ENCODE measurements around the gene EZH2. TPM values are rescaled to one million over a fixed set of nuclear protein-coding genes. Genes with fewer than 3 reads are reported as not detected.

Gene EZH2
- total and polyA plus RNA-seq, 4 donors = 2.0 to 21.3 (median 2.5) TPM

DNA sequence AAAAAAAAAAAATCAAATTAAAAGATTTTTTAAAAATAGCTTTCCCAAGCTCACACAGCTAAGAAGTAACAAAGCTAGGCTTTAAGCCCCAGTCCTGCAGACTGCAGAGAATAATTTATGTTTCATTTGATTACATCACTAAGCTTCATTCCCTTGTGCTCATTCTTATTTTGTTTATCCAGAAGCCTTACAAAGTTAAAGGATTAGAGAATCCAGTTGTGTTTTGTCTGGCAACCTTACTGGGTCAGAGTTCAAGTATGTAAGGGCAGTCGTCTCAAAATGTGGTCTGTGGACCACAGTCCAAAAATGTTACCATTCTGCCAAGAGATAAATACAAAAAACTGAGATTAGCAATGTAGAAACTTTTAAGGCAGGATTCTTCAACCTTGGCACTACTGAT is 32.1 kb upstream of the EZH2 start (continued):
- TF ChIP-seq MAX (IDR thresholded peaks at IDR 0.05) (no peak), YY1 (IDR thresholded peaks at IDR 0.05) (no peak)

DNA sequence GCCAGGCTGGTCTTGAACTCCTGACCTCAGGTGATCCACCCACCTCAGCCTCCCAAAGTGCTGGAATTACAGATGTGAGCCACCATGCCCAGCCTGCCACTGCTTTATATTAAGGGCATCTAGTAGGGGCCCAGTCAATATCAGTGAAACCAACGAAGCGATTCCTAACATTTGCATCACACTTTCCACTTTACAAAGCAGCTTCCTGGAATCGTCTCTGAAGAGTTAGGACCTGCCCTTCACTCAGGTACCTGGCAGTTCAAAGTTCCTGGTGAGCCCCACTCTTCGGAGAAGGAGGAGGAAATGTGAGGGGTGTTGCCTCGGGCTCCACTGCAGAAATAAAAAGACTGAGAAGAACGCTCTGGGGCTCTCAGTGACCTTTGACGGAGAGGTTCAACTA is 31.1 kb upstream of the EZH2 start:
- Histone ChIP-seq H3K9me3 (ENCODE audit: control insufficient read depth in 4 of 4, low read length in 3 of 4) (no peaks in the 10 kb centered on the region), H3K36me3 (ENCODE audit: control insufficient read depth in 4 of 4, insufficient read depth in 3 of 4, low read depth in 1 of 4, low read length in 3 of 4) (no peaks in the 10 kb centered on the region), H3K27me3 (ENCODE audit: control insufficient read depth in 4 of 4, insufficient read depth in 4 of 4, low read length in 3 of 4) (no peaks in the 10 kb centered on the region), H3K4me3 (ENCODE audit: low read depth in 1 of 3, low read length in 3 of 3) (no peak overlapping the region), H3K4me1 (ENCODE audit: control insufficient read depth in 4 of 4, insufficient read depth in 4 of 4, low read length in 3 of 4) (no peaks in the 10 kb centered on the region), H3K9ac (ENCODE audit: low read depth in 1 of 2, low read length in 2 of 2) (no peak overlapping the region), H3K27ac (ENCODE audit: low read depth in 1 of 2, low read length in 2 of 2) (no peak overlapping the region)
- no peak for DNase-seq (ENCODE audit: low spot score)
- TF ChIP-seq YY1 (IDR thresholded peaks at IDR 0.05) (no peak), JUND (IDR thresholded peaks at IDR 0.05) (no peak), TAF1 (conservative IDR thresholded peaks at IDR 0.05) (no peak), FOXA1 (IDR thresholded peaks at IDR 0.05) (no peak), HNF4A (conservative IDR thresholded peaks at IDR 0.05) (no peak), EGR1 (IDR thresholded peaks at IDR 0.05; ENCODE audit: low read depth in 2 of 2) (no peak), FOXA2 (IDR thresholded peaks at IDR 0.05) (no peak), REST (IDR thresholded peaks at IDR 0.05) (no peak), ATF3 (IDR thresholded peaks at IDR 0.05) (no peak), GABPA (IDR thresholded peaks at IDR 0.05 in 1 of 2, conservative IDR thresholded peaks at IDR 0.05 in 1 of 2) (no peak), SP1 (IDR thresholded peaks at IDR 0.05) (no peak), HNF4G (IDR thresholded peaks at IDR 0.05) (no peak), NR2F2 (IDR thresholded peaks at IDR 0.05) (no peak)
- TF ChIP-seq, protein P1, sequence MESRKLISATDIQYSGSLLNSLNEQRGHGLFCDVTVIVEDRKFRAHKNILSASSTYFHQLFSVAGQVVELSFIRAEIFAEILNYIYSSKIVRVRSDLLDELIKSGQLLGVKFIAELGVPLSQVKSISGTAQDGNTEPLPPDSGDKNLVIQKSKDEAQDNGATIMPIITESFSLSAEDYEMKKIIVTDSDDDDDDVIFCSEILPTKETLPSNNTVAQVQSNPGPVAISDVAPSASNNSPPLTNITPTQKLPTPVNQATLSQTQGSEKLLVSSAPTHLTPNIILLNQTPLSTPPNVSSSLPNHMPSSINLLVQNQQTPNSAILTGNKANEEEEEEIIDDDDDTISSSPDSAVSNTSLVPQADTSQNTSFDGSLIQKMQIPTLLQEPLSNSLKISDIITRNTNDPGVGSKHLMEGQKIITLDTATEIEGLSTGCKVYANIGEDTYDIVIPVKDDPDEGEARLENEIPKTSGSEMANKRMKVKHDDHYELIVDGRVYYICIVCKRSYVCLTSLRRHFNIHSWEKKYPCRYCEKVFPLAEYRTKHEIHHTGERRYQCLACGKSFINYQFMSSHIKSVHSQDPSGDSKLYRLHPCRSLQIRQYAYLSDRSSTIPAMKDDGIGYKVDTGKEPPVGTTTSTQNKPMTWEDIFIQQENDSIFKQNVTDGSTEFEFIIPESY (IDR thresholded peaks at IDR 0.05) = no peak
- 86% methylated on average over 7 of the region's 7 CpGs for WGBS

GRCh38 chr7:148914208-148914777 is 30.2 kb upstream of the EZH2 start:
- 88% methylated on average over 10 of the region's 10 CpGs for WGBS
- Histone ChIP-seq H3K27me3 (ENCODE audit: control insufficient read depth in 4 of 4, insufficient read depth in 4 of 4, low read length in 3 of 4) (no peaks in the 10 kb centered on the region), H3K9ac (ENCODE audit: low read depth in 1 of 2, low read length in 2 of 2) (no peak overlapping the region), H3K4me3 (ENCODE audit: low read depth in 1 of 3, low read length in 3 of 3) (no peak overlapping the region), H3K4me1 (ENCODE audit: control insufficient read depth in 4 of 4, insufficient read depth in 4 of 4, low read length in 3 of 4) (no peaks in the 10 kb centered on the region), H3K9me3 (ENCODE audit: control insufficient read depth in 4 of 4, low read length in 3 of 4) (no peaks in the 10 kb centered on the region), H3K27ac (ENCODE audit: low read depth in 1 of 2, low read length in 2 of 2) (no peak overlapping the region), H3K36me3 (ENCODE audit: control insufficient read depth in 4 of 4, insufficient read depth in 3 of 4, low read depth in 1 of 4, low read length in 3 of 4) (no peaks in the 10 kb centered on the region)
- TF ChIP-seq CTCF (IDR thresholded peaks at IDR 0.05; ENCODE audit: low read depth, low read length, missing input control) (no peak), RAD21 (IDR thresholded peaks at IDR 0.05) (no peak), MAX (IDR thresholded peaks at IDR 0.05) (no peak), HNF4G (IDR thresholded peaks at IDR 0.05) (no peak), NR2F2 (IDR thresholded peaks at IDR 0.05) (no peak), ATF3 (IDR thresholded peaks at IDR 0.05) (no peak), RXRA (IDR thresholded peaks at IDR 0.05) (no peak), YY1 (IDR thresholded peaks at IDR 0.05) (no peak)
- no peak for DNase-seq (ENCODE audit: low spot score)

All from liver (tissue), 9 donors.